MM.1S (cell line): ENCODE results near the gene ZNF184.

Experiments used
- CTCF ChIP-seq: fragments of 300-600 bp; sonication (generic); IDR thresholded peaks from 2 replicates; pipeline ENCODE4 v1.5.1; 2016; ENCODE audit warnings: antibody characterized with exemption, low read length, mixed read lengths
- EZH2phosphoT487 ChIP-seq: fragments of 300-600 bp; sonication (generic); IDR thresholded peaks from 2 replicates; pipeline ENCODE4 v1.6.1; 2018; ENCODE audit warnings: antibody characterized with exemption, low read length

- TF ChIP-seq CTCF, result no peak
- TF ChIP-seq EZH2phosphoT487, result no peak
Observed at GRCh38 chr6:27495386-27496135, 22.7 kb upstream of the ZNF184 start.
